NCI-H1417 (cell line): ENCODE results near the gene OSBPL10.
A peak's percentile ranks its signal among the peaks of the same experiment; 100 is the strongest.

Experiments
- DNase-seq, 3 experiments: peaks; one replicate each; lab custom pipeline; 2025; lab: John Stamatoyannopoulos, UW

Gene OSBPL10

GRCh38 chr3:31744913-31745312, 236.1 kb downstream of the OSBPL10 start:
- DNase-seq: no peak

GRCh38 chr3:31743331-31744089, 237.6 kb downstream of the OSBPL10 start:
- DNase-seq: no peak

GRCh38 chr3:31740397-31740796, 240.7 kb downstream of the OSBPL10 start:
- DNase-seq: no peak

- no peak for DNase-seq
Measured at GRCh38 chr3:31738412-31738811, 242.7 kb downstream of the OSBPL10 start.

- no peak for DNase-seq
Measured at GRCh38 chr3:31735667-31736066, 245.4 kb downstream of the OSBPL10 start.

- peak in 1 of 3 experiments; percentile 2 for DNase-seq
Measured at GRCh38 chr3:31733234-31733667, 247.8 kb downstream of the OSBPL10 start.

GRCh38 chr3:31732548-31732947, 248.5 kb downstream of the OSBPL10 start:
- DNase-seq: peak in 1 of 3 experiments; percentile 15

- no peak for DNase-seq
Measured at GRCh38 chr3:31729573-31729972, 251.5 kb downstream of the OSBPL10 start.

GRCh38 chr3:31729082-31729481, 252.0 kb downstream of the OSBPL10 start:
- DNase-seq: no peak

GRCh38 chr3:31728403-31728802, 252.7 kb downstream of the OSBPL10 start:
- no peak for DNase-seq

- DNase-seq: no peak
Measured at GRCh38 chr3:31725976-31726375, 255.1 kb downstream of the OSBPL10 start.

GRCh38 chr3:31725568-31725967, 255.5 kb downstream of the OSBPL10 start:
- DNase-seq: no peak

- DNase-seq: peak in 1 of 3 experiments; percentile 1
Measured at GRCh38 chr3:31724651-31725050, 256.4 kb downstream of the OSBPL10 start.

- DNase-seq: no peak
Measured at GRCh38 chr3:31724116-31724515, 256.9 kb downstream of the OSBPL10 start.

GRCh38 chr3:31723701-31724100, 257.4 kb downstream of the OSBPL10 start:
- DNase-seq: no peak

- no peak for DNase-seq
Measured at GRCh38 chr3:31721676-31722075, 259.4 kb downstream of the OSBPL10 start.

GRCh38 chr3:31714495-31715280, 266.4 kb downstream of the OSBPL10 start:
- DNase-seq: no peak

- DNase-seq: no peak
Measured at GRCh38 chr3:31713816-31714215, 267.2 kb downstream of the OSBPL10 start.

- peak in 2 of 3 experiments; percentile 5 to 18 for DNase-seq
Measured at GRCh38 chr3:31710123-31710803, 270.8 kb downstream of the OSBPL10 start.

GRCh38 chr3:31709526-31709925, 271.5 kb downstream of the OSBPL10 start:
- DNase-seq: no peak

- peak in 1 of 3 experiments; percentile 2 for DNase-seq
Measured at GRCh38 chr3:31709005-31709404, 272.1 kb downstream of the OSBPL10 start.

- no peak for DNase-seq
Measured at GRCh38 chr3:31707286-31707685, 273.8 kb downstream of the OSBPL10 start.

- DNase-seq: no peak
Measured at GRCh38 chr3:31705736-31706135, 275.3 kb downstream of the OSBPL10 start.
